NCI-H69 (cell line): ENCODE data around the gene SMR3B.

Experiments used
- DNase-seq: peaks from one replicate; lab custom pipeline; 2025; lab: John Stamatoyannopoulos, UW

Gene SMR3B

DNA sequence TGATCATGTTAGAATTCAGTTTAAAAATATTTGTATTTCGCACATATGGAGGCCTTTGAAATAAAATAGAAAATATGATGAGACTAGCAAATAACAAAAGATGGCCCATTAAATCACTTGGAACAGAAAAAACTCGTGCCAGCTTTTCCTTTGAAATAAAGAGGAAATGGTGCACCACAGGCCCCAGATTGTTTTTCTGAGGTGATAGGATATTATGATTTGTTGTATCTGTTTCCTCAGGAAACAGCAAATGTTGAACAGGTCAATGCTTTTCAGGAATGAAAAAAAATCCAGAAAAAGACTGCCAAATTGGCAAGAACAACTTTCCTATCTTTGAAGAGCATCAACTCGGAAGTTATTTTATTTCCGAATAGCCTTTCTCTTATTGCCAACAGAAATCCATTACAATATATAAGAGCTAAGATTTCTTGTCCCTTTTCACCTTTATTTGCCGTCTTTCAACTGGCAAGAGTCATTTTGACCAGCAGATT, at the start of gene SMR3B:
Gene SMR3B (plus strand): TSS at position 441 of the 491 bp plus-strand sequence. CDS start 1,380 bp downstream, outside the sequence.
- DNase-seq = no peak

DNA sequence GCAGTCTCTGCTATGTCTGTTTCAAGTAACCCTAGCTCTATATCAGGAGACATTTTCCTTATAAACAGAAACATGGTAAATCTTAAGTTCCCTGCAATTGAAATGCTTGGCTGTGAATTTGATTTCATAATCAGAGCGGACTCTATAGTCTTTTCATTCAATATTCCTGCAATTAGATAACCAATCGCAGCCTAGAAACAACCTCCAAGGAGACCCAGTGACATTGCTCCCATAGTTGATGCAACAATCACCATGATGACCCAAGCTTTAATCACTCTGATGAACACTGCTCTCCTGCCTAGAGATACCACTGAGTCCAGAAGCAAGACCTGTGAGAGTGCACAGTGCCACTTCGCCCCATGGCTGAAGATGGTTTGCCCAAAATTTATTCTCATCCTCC, 48.2 kb upstream of the SMR3B start, which contains the start of gene CABS1:
Gene CABS1 (plus strand): TSS at position 301 of the 400 bp plus-strand sequence. CDS start 59 bp downstream, at position 360.
- DNase-seq = no peak

DNA sequence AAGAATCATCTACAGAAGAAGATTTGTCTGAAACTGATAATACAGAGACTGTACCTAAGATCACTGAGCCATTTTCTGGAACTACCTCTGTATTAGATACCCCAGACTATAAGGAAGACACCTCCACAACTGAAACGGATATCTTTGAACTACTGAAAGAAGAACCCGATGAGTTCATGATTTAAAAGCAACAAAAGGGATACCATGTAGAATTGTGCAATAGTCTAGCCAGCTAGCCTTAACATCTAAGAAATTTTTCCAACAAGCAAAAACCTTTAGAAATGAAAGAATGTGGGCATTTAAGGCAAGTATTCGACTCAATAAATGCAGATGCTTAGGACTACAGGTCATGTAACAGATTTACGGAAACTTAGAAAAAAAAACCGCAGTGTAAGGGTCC, 46.9 kb upstream of the SMR3B start:
- DNase-seq = no peak

DNA sequence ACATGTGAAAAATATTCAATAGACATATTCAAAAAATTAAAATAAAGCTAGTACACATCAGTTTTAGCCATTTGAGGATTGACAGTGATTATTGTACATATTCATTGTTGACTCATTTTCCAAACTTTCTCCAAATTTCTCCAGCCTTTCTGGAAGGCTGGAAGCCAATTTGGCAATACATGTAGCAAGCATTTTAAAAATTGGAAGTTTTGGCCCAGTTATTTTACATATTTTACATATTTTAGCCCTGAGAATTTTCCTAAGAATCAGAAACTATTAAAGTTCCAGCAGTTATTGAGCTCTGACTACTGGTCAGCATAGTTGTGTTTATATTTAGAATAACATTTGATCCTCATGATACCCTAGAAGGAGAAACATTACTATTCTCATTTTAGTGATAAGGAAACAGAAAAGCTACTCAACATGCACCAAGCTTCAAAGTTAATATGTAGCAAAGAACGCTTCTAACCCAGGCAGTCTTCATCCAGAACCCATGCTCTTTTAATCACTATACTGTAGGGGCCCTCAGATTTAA, 45.0 kb upstream of the SMR3B start:
- no peak for DNase-seq

DNA sequence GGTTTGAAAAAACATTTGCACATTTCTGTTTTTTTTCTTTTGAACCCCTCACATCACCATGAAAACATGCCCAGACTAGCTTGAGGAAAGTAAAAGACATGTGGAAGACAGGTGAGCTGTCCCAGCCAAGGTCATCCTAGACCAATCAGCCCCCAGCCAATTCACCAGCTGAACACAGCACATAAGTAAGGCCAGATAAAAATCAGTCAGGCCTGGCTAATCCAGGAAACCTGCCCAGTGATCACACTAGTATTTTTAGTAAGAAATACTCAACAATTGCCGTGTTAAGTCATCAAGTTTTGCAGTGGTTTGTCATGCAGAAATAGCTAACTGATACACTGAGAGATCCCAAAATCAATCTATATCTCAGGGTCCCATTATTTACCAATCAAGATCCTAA, 26.7 kb upstream of the SMR3B start:
- DNase-seq = no peak

DNA sequence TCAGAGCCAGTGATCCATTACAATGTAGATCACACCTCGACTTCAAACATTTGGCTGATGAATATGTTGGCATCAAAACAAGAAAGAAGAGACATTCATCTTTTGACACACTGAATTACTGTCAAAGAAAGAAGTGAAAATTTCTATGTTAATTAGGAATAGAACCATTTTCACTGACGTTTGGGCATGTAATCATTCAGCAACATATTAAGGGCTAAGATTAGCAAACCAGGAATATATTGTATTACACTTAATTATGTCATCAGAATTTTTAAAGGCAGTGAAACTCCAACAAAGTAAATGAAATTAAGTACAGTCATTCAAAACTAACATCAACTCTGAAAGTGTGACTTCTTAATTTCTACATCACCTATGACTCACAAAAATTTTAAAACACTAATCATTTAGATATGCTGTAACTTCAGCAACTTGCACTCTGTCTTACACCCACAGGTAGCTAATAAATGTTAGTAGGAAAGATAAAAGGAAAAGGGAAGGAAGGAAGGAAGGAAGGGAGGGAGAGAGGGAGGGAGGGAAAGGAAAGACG, 23.7 kb upstream of the SMR3B start:
- DNase-seq = no peak

DNA sequence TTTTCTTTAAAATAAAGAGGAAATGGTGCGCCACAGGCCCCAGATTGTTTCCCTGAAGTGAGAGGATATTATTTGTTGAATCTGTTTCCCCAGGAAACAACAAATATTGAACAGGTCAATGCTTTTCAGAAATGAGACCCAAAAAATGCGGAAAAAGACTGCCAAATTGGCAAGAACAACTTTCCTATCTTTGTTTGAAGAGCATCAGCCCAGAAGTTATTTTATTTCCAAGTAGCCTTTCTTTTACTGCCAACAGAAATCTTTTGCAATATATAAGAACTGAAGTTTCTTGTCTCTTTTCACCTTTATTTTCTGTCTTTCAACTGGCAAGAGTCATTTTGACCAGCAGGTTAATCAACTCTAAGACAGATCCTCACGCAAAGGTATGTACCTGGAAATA, 22.5 kb upstream of the SMR3B start, which contains the start of gene SMR3A:
Gene SMR3A (plus strand): TSS at position 301 of the 400 bp plus-strand sequence. CDS start 1,356 bp downstream, outside the sequence.
- DNase-seq = no peak

DNA sequence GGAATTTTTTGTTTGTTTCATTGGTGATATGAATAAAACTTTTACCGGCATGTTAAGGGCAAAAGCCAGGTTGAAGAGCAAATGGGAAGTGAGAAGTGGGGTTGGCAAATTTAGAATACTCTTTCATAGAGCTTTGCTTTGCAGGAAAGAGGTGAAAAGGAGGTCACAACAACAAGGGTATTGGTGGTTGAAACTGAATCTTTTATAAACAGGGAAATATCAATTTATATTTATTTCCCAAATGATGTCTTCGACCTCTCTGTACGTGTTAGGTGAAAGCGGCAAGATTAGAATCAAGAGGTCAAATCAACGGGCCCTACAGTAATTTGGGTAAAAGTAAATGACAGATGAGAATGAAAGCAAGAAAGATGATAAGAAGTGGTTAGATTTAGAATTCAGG, 18.9 kb upstream of the SMR3B start:
- no peak for DNase-seq

DNA sequence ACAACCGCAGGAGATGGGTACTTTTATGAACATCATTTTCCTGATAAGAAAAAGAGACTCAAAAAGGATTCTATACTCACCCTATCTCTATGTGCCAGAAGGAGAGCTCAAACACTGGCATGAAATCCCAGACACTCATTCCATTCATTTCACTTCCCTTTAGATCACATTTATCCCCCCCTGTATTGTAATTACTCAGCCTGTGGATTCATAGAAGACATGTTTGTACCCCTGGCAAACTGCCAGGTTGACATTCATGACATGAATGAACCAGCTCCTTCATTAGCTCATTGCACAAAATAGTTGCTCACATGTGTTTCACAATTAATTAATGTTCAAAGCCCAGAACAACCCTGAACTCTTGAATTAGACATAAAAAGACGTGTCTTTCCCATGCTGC, 17.5 kb upstream of the SMR3B start:
- peak; percentile 0 for DNase-seq

DNA sequence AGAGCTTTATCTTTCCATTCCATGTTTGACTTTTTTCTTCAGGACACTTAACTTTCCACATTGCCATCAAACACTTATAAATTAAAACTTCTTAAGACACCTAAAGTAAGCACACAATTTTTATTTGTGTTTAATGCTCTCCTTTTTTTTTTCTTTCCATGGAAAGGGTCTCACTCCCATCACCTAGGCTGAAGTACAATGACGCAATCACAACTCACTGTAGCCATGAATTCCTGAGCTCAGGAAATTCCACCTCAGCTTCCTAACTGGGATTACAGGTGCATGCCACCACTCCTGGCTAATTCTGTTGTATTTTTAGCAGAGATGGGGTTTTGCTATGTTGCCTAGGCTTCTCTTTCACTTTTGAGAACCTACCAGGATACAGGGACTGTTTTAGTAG, 15.1 kb upstream of the SMR3B start:
- no peak for DNase-seq

DNA sequence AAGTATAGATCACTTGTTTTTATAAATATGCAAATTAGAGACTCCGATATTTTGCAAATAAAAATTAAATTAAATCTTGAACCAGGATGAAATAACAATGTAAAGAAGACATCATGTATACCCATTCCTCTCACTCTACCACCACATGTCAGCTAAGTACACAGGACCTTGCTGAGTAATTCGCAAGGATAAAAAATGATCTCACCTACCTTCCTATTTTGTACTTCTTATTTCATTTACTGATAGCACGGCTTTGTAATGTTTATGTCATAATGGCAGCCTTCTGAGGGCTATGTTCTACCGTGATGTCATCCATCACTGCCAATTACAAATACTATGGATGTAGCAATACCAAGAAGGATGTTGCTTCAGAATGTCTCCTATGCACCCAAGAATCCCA, 10.9 kb upstream of the SMR3B start:
- DNase-seq = no peak

DNA sequence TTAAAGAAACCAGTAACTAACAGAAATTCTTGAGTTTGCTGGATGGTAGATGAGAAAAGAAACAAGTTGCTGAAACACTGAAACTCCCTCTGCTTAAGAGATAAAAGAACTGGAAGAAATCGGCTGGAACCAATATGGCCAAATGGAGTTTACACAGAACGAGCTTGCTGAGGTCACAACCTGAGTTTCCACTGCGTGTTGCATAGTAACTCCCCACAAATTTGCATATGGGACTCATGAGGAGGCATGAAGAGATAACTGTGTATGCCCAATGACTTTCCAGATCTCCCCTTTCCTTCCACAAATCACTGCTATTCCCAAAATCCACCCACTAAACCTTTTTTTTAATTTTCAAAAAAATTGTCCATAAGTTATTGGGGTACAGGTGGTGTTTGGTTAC, 10.2 kb upstream of the SMR3B start:
- DNase-seq = no peak

DNA sequence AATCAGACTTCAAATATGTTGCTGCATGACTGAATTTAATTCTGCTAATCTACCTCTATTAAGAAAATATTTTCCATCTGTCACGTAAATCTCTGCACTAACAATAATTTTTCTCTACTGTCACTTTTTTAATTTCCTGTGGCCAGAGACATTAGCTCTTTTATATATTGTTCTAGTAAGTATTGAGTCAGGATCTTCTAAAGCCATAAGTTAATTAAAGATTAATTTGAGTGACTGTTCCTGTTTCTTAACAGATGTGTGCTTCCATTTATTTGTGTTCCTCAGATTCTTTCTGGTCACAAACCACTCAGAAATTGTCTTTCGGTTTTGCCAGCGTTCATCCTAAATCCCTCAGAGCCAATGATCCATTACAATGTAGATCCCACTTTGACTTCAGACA, 2.4 kb upstream of the SMR3B start:
- no peak for DNase-seq

DNA sequence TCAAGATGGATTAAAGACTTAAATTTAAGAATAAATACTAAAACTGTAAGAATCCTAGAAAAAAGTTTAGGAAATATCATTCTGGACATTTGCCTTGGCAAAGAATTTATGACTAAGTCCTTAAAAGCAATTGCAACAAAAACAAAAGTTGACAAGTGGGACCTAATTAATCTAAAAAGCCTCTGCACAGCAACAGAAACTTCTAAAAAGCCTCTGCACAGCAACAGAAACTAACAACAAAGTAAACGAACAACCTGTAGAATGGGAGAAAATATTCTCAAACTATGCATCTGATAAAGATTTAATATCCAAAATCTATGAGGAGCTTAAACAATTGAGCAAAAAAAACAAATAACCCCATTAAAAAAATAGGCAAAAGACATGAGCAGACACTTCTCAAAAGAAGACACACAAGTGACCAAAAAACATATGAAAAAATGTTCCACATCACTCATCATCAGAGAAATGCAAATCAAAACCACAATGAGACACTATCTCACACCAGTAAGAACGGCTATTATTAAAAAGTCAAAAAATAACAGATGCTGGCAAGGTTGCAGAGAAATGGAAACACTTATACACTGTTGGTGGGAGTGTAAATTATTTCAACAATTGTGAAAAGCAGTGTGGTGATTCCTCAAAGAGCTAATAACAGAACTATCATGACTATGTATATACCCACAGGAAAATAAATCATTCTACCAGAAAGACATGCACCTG, 9.3 kb downstream of the SMR3B start:
- DNase-seq = no peak

DNA sequence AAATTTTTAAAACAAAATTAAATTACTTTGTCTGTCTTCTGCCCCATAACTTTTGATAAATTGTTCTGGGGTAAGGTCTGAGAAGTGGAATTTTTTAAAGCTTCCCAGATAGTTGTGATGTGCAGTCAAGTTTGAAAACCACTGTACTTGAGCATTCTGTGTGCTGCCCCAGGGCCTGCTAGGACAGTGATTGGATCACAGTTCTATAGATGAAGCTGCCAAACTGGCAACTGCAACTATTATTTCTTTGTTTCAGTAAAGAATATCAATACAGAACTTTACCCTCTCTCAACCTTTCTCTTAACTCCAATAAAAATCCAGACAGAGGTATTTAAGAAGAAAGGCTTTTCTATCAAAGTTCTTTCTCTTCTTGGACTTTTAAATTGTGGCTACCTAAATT, 14.6 kb downstream of the SMR3B start, which contains the start of gene OPRPN:
Gene OPRPN (plus strand): TSS at position 361 of the 400 bp plus-strand sequence. CDS start 1,346 bp downstream, outside the sequence.
- no peak for DNase-seq

DNA sequence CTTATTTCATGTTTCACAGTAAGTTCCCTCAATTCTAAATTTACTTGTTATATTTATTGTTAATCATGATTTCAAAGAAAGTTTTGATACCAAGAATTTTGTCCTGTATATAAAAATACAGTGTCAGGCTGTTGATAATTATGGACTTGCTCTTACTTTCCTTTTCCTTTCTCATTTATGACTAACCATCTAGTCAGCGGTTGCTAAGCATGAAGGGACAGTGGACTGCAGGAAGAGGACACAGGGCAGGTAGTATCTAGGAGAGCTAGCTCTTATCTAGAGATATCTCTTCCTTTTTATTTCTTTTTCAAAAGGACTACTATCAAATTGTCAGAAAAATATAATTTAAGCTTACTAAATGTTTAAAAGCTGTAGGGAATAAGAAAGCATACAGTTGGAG, 16.4 kb downstream of the SMR3B start:
- no peak for DNase-seq

DNA sequence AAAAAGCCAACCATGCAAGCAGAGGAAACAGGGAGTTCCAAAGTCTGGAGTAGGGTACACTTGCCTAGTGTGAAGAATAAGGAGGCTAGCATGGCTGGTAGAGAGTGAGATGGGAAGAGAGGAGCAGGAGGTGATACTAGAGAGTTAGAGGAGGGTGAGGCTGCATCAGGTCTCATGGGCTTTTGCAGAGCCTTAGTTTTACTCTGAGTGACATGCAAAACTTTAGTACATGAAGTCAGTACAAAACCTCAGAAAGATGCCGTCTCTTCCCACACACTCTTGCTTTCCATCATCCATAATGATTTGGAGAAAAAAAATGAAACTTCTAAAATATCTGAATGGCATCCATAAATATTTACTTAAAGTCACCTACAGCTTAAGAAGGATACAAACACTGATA, 19.8 kb downstream of the SMR3B start:
- DNase-seq = no peak

DNA sequence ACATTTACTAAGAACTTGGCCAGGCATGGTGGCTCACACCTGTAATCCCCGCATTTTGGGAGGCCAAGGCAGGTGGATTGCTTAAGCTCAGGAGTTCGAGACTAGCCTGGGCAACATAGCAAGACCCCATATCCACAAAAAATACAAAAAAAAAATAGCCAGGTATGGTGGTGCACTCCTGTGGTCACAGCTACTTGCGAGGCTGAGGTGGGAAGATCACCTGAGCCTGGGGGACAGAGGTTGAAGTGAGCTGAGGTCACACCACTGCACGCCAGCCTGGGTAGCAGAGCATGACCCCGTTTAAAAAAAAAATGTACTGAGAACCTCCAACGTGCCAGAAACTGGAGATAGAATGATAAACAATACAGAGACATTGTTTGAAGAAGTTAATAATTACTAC, 22.8 kb downstream of the SMR3B start:
- DNase-seq = no peak

DNA sequence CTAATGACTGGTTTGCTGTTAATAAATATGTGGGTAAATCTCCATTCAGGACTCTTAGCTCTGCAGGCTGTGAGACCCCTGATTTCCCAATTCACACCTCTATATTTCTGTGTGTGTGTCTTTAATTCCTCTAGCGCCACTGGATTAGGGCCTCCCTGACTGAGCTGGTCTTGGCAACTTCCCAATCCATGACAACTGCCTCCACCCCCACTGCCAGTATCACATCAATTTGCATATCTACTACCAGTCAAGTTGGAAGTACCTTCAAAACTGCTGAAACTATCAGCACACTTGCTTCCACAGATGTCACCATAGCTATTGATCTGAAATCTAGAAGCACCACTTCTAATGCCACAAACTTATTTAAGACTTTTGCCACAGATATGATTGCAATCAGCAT, 42.4 kb downstream of the SMR3B start:
- no peak for DNase-seq

DNA sequence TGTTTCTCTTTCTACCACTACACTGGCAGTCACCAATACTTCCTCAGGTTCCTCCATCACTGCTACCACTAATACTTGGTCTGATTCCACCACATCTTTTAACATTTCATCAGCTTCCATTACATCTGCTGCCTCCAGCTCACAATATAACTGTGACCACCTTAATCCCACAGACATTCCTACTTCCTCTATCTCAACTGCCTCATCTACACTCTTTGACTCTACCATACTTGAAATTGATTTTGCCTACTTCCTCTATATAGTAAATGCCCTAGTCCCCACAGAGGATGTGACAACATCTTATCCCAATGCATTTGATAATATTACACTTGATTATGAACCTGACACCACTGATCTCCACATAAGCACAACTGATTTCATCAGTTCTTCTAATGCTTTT, 43.9 kb downstream of the SMR3B start:
- DNase-seq = no peak

DNA sequence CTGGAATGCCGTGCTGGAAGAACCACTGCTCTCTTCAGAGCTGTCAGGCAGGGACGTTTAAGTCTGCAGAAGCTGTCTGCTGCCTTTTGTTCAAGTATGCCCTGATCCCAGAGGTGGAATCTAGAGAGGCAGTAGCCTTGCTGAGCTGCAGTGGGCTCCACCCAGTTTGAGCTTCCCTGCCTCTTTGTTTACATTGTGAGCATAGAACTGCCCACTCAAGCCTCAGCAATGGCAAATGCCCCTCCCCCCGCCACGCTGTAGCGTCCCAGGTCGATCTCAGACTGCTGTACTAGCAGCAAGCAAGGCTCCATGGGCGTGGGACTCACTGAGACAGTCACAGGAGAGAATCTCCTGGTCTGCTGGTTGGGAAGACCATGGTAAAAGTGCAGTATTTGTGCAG, 54.3 kb downstream of the SMR3B start:
- no peak for DNase-seq
